ENCODE data around the gene CEP164.

Gene CEP164

GRCh38 chr11:117378976-117379865 is 51.6 kb downstream of the CEP164 start:
- no peak overlapping the region for H3K4me3 ChIP-seq (ENCODE audit: low read depth, low read length)
- no peak for DNase-seq (ENCODE audit: low read depth)
- TF ChIP-seq MYC (IDR thresholded peaks at IDR 0.05; ENCODE audit: low read depth, low read length) (no peak), MAX (IDR thresholded peaks at IDR 0.05; ENCODE audit: low read depth, low read length) (no peak), CTCF (IDR thresholded peaks at IDR 0.05; ENCODE audit: low read depth, low read length) (no peak), POLR2A (IDR thresholded peaks at IDR 0.05; ENCODE audit: extremely low read depth, insufficient read length) (no peak)

- no peak overlapping the region for H3K4me3 ChIP-seq (ENCODE audit: low read depth, low read length)
- TF ChIP-seq CTCF (IDR thresholded peaks at IDR 0.05; ENCODE audit: low read depth, low read length) (no peak), POLR2A (IDR thresholded peaks at IDR 0.05; ENCODE audit: extremely low read depth, insufficient read length) (no peak), MAX (IDR thresholded peaks at IDR 0.05; ENCODE audit: low read depth, low read length) (no peak)
- no peak for DNase-seq (ENCODE audit: low read depth)
These were observed 53.0 kb downstream of the CEP164 start for GRCh38 chr11:117380676-117381075.

GRCh38 chr11:117381481-117382387 is 54.1 kb downstream of the CEP164 start:
- peak; percentile 50 for DNase-seq (ENCODE audit: low read depth)
- no peak overlapping the region for H3K4me3 ChIP-seq (ENCODE audit: low read depth, low read length)
- TF ChIP-seq MAX (IDR thresholded peaks at IDR 0.05; ENCODE audit: low read depth, low read length) (no peak), CTCF (IDR thresholded peaks at IDR 0.05; ENCODE audit: low read depth, low read length) (no peak), POLR2A (IDR thresholded peaks at IDR 0.05; ENCODE audit: extremely low read depth, insufficient read length) (no peak), MYC (IDR thresholded peaks at IDR 0.05; ENCODE audit: low read depth, low read length) (no peak)

GRCh38 chr11:117382746-117383145 is 55.1 kb downstream of the CEP164 start:
- DNase-seq (ENCODE audit: low read depth): no peak
- TF ChIP-seq CTCF (IDR thresholded peaks at IDR 0.05; ENCODE audit: low read depth, low read length) (no peak), MAX (IDR thresholded peaks at IDR 0.05; ENCODE audit: low read depth, low read length) (no peak), MYC (IDR thresholded peaks at IDR 0.05; ENCODE audit: low read depth, low read length) (no peak), POLR2A (IDR thresholded peaks at IDR 0.05; ENCODE audit: extremely low read depth, insufficient read length) (no peak)
- H3K4me3 ChIP-seq (ENCODE audit: low read depth, low read length): no peak overlapping the region

GRCh38 chr11:117384045-117384444 is 56.4 kb downstream of the CEP164 start:
- TF ChIP-seq MYC (IDR thresholded peaks at IDR 0.05; ENCODE audit: low read depth, low read length) (no peak), MAX (IDR thresholded peaks at IDR 0.05; ENCODE audit: low read depth, low read length) (no peak), POLR2A (IDR thresholded peaks at IDR 0.05; ENCODE audit: extremely low read depth, insufficient read length) (no peak), CTCF (IDR thresholded peaks at IDR 0.05; ENCODE audit: low read depth, low read length) (no peak)
- no peak overlapping the region for H3K4me3 ChIP-seq (ENCODE audit: low read depth, low read length)
- DNase-seq (ENCODE audit: low read depth): no peak
